ENCODE data around the gene TRPM3. TPM values are rescaled to one million over a fixed set of nuclear protein-coding genes. Genes with fewer than 3 reads are reported as not detected.

TRPM3 gene
- total RNA-seq, 1 donor: 0.72 TPM

GRCh38 chr9:71071633-71072032 is 49.8 kb downstream of the TRPM3 start:
- no peak overlapping the region for H3K4me2 ChIP-seq (ENCODE audit: insufficient read depth, low read length)
- no peak overlapping the region for H3K27ac ChIP-seq (ENCODE audit: low read depth, low read length)
- no peaks in the 10 kb centered on the region for H3K27me3 ChIP-seq (ENCODE audit: insufficient read depth, low read length)
- TF ChIP-seq CTCF (IDR thresholded peaks at IDR 0.05; ENCODE audit: extremely low read depth, low read depth, low read length): no peak
- no peaks in the 10 kb centered on the region for H3K79me2 ChIP-seq (ENCODE audit: insufficient read depth, low read length)
- no peaks in the 10 kb centered on the region for H4K20me1 ChIP-seq (ENCODE audit: insufficient read depth, low read length)
- H3K4me1 ChIP-seq (ENCODE audit: insufficient read depth, low read length): no peaks in the 10 kb centered on the region
- H3K36me3 ChIP-seq (ENCODE audit: insufficient read depth, low read length): no peaks in the 10 kb centered on the region
- H3K4me3 ChIP-seq (ENCODE audit: insufficient read depth, low read length): no peak overlapping the region
- H3K9me3 ChIP-seq (ENCODE audit: low read depth, low read length): no peaks in the 10 kb centered on the region
- no peak for DNase-seq (ENCODE audit: insufficient read length, low spot score, missing footprints)
- H2AFZ ChIP-seq (ENCODE audit: low read length): no peak overlapping the region

GRCh38 chr9:71058660-71059059 is 62.8 kb downstream of the TRPM3 start:
- H3K27ac ChIP-seq (ENCODE audit: low read depth, low read length): no peak overlapping the region
- TF ChIP-seq CTCF (IDR thresholded peaks at IDR 0.05; ENCODE audit: extremely low read depth, low read depth, low read length): no peak
- H3K4me1 ChIP-seq (ENCODE audit: insufficient read depth, low read length): no peaks in the 10 kb centered on the region
- H4K20me1 ChIP-seq (ENCODE audit: insufficient read depth, low read length): no peaks in the 10 kb centered on the region
- DNase-seq (ENCODE audit: insufficient read length, low spot score, missing footprints): no peak
- no peaks in the 10 kb centered on the region for H3K9me3 ChIP-seq (ENCODE audit: low read depth, low read length)
- H3K27me3 ChIP-seq (ENCODE audit: insufficient read depth, low read length): no peaks in the 10 kb centered on the region
- no peaks in the 10 kb centered on the region for H3K36me3 ChIP-seq (ENCODE audit: insufficient read depth, low read length)
- H3K79me2 ChIP-seq (ENCODE audit: insufficient read depth, low read length): no peaks in the 10 kb centered on the region
- H2AFZ ChIP-seq (ENCODE audit: low read length): no peak overlapping the region
- H3K4me3 ChIP-seq (ENCODE audit: insufficient read depth, low read length): no peak overlapping the region
- no peak overlapping the region for H3K4me2 ChIP-seq (ENCODE audit: insufficient read depth, low read length)

- Histone ChIP-seq H3K4me2 (ENCODE audit: insufficient read depth, low read length) (no peak overlapping the region), H3K4me1 (ENCODE audit: insufficient read depth, low read length) (no peaks in the 10 kb centered on the region), H3K4me3 (ENCODE audit: insufficient read depth, low read length) (no peak overlapping the region), H3K9me3 (ENCODE audit: low read depth, low read length) (no peaks in the 10 kb centered on the region), H3K27ac (ENCODE audit: low read depth, low read length) (no peak overlapping the region), H3K79me2 (ENCODE audit: insufficient read depth, low read length) (no peaks in the 10 kb centered on the region), H3K27me3 (ENCODE audit: insufficient read depth, low read length) (no peaks in the 10 kb centered on the region), H4K20me1 (ENCODE audit: insufficient read depth, low read length) (no peaks in the 10 kb centered on the region), H2AFZ (ENCODE audit: low read length) (no peak overlapping the region), H3K36me3 (ENCODE audit: insufficient read depth, low read length) (no peaks in the 10 kb centered on the region)
- TF ChIP-seq CTCF (IDR thresholded peaks at IDR 0.05; ENCODE audit: extremely low read depth, low read depth, low read length): no peak
- no peak for DNase-seq (ENCODE audit: insufficient read length, low spot score, missing footprints)
Observed at GRCh38 chr9:71052287-71052686, 69.1 kb downstream of the TRPM3 start.

GRCh38 chr9:71048280-71048679 is 73.1 kb downstream of the TRPM3 start:
- DNase-seq (ENCODE audit: insufficient read length, low spot score, missing footprints): peak; percentile 35
- Histone ChIP-seq H3K36me3 (ENCODE audit: insufficient read depth, low read length) (no peaks in the 10 kb centered on the region), H3K79me2 (ENCODE audit: insufficient read depth, low read length) (no peaks in the 10 kb centered on the region), H3K27ac (ENCODE audit: low read depth, low read length) (no peak overlapping the region), H2AFZ (ENCODE audit: low read length) (no peak overlapping the region), H3K4me3 (ENCODE audit: insufficient read depth, low read length) (no peak overlapping the region), H3K4me2 (ENCODE audit: insufficient read depth, low read length) (no peak overlapping the region), H3K27me3 (ENCODE audit: insufficient read depth, low read length) (no peaks in the 10 kb centered on the region), H4K20me1 (ENCODE audit: insufficient read depth, low read length) (no peaks in the 10 kb centered on the region), H3K4me1 (ENCODE audit: insufficient read depth, low read length) (no peaks in the 10 kb centered on the region), H3K9me3 (ENCODE audit: low read depth, low read length) (no peaks in the 10 kb centered on the region)
- TF ChIP-seq CTCF (IDR thresholded peaks at IDR 0.05; ENCODE audit: extremely low read depth, low read depth, low read length): no peak
